GM18498 (cell line): ENCODE measurements around the gene NDUFAF3.

Experiments
- ATAC-seq: cut with Tn5 transposase; IDR thresholded peaks from one replicate; pipeline ENCODE4 v1.9.1; 2021; ENCODE audit warnings: mild to moderate bottlenecking, moderate library complexity; ENCODE audit not compliant: unreplicated experiment

NDUFAF3 gene

DNA sequence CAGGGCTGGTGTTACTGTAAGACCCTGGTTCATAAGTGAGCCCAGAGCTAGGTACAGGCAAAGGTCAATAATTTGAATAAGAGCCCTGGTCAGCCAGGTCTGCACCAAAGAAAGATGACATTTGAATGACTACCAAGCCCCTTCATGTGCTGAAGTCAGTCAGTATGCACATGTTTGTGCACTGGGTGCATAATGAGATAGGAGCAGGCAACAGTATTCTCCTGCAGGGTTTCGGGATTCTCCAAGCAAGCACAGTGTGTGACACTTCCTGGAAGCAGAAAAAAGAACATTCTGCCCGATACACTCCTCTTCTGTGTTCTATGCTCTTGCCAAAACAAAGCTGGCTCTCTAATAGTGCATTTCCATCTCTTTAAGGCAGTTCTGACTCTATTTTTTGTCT is 12.7 kb downstream of the NDUFAF3 start:
- no peak for ATAC-seq

DNA sequence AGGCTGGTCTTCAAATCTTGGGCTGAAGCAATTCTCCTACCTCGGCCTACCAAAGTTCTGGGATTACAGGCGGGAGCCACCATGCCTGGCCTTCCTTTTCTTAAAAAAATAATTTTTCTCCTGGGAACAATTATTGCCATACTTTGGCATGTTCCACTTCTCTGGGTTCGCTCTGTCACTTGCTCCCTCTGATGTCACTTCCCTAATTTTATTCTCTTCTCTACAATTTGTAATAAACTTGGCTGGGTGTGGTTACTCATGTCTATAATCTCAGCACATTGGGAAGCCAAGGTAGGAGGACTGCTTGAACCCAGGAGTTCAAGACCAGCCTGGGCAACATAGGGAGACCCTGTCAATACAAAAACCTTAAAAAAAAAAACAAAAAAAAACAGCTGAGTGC is 13.4 kb downstream of the NDUFAF3 start:
- no peak for ATAC-seq

DNA sequence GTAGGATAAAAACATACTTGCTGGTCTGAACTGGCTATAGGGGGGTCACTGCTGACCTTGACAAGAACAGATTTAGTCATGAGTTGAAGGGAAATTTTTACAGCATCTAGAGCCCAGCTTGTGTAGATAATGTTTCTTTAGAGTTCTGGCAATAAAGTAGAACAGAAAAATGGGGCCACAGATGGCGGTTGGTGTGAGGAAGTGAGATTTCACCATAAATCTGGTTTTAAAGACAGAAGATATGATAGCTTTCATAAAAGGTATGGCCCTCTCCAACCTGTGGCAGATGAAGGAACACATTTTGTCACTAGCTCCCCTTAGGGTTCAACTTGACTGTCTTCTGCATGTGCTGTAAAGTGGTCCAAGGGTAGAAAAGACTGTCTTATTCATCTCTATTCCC is 31.6 kb downstream of the NDUFAF3 start:
- no peak for ATAC-seq

DNA sequence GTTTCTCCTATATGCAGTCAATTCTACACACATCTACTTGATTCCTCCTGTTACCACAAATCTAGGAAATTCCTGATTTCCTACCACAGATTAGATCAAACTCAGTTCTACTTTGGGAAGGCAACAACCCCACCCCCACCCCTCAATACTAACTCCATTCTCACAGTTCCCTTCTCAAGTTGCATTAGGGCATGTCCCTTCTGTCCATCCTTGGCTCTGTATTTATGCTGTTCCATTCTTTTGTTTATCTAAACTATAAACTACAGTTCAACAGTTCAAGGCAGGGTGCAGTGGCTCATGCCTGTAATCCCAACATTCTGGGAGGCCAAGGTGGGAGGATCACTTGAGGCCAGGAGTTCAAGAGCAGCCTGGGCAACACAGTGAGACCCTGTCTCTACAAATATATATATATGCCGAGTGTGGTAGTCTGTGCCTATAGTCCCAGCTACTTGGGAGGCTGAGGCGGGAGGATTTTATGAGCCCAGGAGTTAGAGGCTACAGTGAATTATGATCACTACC is 32.5 kb downstream of the NDUFAF3 start:
- ATAC-seq, result no peak

DNA sequence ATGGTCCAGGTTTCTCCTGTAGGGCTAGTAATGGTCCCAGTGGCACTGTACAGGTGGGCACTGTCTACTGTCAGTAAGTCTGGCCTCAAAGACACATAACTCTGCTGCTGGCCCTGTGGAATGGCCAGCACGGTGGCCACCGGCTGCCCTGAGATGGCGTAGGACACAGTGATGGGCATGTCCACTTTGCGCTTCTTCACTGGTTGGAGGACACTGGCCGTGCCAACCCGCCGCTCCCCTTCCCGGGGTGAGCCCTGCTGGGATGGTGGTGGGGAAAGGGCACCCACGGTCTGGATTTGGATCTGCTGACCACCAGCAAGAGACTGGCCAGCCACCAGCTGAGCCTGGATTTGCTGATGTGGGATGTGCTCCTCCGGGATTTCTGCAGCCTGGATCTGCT is 35.3 kb downstream of the NDUFAF3 start:
- no peak for ATAC-seq

DNA sequence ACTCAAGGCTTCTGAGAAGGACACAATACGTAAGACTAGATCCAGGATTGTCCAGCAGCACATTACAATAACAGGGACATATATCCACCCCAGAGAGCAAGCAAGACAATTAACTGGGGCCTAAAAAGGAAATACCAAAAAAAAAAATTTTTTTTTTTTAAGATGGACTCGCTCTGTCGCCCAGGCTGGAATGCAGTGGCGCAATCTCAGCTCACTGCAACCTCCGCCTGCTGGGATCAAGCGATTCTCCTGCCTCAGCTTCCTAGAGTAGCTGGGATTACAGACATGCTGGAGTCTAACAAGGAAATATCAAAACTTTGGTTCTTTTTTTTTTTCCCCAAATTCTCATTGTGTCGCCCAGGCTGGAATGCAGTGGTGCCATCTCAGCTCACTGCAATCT is 36.1 kb downstream of the NDUFAF3 start:
- no peak for ATAC-seq
